Measurements from ENCODE around the gene APOBEC3B.
"Not testable (repeated sequence)": the region's sequence is repeated elsewhere in the genome, so short reads cannot be mapped to it uniquely, and the experiment has no call there.

Gene APOBEC3B

DNA sequence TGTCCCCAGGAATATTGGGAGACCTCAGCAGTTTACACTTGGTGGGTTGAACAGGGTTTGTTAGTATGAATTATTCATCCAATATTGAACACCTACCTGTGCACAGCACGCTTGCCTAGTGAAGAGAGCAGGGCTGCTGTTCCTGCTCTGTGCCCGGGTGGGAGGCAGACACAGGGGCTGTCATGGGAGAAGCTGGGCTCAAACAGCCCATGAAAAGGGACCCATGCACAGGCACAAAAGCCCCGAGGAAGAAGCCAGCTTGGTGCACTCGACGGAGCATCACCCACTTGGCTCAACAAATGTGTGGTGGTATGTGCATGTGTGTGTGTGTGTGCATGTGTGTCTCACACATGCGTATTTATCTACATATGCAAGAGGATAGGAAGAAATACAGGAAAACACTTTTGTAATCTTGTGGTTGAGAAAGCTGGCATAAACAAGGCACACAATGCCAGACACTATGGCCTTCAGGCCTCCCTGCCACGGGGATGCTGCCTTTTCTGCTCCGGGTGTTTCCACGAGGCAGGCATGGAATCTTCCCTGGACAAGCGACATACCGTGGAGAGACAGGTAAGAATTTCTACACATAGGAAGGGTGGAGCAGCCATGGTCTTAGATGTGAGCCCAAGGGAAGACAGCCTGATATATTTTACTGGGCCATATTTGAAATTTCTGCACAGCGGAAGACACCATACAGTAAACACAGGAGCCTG, 29.7 kb upstream of the APOBEC3B start:
- DNase-seq, result no peak

- no peak for DNase-seq
Observed at GRCh38 chr22:38953091-38953490, 29.1 kb upstream of the APOBEC3B start.

DNA sequence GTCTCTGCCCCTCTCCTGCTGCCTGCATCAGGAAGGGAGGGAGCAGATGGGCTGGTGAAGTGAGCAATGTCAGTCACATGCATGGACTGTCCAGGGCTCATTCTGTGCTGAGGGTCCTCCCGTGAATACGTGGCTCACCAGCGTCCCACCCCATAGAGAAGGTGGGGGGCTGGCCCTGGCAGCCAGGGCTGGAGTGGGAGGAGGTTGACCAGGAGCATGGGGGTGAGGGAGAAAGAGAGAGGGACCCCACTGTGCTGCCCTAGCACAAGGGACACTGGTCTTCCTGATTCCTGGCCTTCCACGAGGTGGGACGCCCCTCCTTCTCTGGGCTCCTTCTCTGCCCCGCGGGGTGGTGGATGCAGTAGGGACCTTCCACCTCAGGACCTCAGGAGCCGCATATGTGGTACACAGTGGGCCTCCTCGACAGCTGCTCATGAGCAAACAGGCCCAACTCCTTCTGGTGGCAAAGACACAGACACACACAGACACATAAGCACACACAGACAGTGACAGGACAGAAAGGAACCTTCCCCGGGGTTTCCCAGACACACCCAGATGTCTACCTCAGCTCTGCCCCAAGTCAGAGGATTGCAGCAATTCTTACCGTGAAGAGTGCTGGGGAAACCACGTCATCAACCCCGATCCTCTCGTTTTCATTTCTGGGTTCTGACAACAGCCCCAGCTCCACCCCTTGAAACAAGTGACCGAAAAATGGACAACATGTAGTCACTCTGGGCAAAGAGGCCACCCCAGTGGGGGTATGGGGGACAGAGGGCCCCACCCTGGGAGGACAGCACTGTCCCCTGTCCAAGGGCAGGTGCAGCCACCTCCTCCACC, 28.4 kb upstream of the APOBEC3B start:
- no peak for DNase-seq

DNA sequence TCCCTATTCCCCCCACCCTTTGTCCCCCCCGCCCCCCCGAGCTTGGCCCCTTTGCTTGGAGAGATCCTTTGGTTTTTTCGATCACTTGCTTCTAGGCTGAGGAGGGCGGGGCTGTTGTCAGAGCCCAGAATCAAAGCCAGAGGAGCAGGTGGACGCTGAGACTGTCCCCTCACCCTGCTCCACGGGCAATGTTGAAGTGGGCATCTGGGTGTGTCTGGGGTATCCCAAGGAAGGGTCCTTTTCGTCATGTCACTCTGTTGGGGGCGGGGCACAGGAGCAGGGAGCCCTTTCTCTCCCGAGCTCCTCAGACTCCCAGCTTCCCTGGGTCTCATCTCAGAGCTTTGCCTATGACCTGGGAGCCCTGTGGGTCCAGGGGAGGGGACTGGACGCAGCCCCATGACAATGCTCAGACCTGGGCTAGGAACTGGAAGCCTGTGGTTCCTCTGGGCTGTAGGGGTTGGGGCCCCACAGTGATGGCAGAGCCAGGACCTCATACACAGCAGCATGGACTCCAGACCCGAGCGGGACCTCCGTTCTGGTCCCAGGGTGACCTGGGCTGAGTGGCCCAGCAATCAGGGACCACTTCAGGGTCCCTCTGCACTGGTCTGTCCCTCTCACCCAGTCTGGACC, 27.6 kb upstream of the APOBEC3B start:
- DNase-seq, result no peak

- DNase-seq, result no peak
Observed at GRCh38 chr22:38955250-38955905, 26.8 kb upstream of the APOBEC3B start.

DNA sequence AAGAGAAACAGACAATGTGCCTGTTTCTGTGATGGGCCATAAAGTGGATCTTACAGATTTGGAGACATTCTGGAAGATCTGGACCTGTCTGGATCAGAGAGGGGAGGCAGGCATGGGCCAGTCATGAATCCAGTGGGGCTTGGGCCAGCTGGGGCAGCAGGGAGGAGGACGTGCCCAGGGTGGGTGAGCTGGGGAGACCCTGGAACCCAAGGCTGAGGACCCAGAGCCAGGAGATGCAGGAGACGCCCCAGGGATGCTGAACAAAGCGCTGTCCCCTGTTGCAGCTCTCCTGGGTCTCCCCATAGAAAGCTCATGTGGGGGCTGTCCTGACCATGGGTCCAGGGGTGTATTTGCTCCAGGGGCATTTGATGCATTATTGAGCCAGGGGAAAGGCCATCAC, 26.2 kb upstream of the APOBEC3B start:
- no peak for DNase-seq

DNA sequence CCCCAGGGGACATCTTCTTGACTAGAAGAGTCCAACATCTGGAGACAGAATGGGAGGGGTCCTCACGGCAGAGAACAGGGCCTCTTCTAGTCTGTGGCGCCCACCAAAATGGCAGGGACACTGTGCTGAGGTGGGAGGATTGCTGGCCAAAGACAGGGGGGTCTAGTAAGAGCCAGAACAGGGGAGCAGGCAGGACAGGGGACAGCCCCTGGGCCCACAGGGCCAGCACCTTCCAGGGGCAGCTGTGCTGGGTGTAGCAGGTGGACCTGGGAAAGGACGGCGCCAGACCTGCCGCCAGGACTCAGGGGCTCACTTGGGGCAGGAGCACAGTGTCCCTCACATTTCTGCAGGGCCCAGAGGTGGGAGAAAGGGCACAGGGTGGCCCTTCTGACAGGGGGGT, 25.6 kb upstream of the APOBEC3B start:
- DNase-seq, result no peak

DNA sequence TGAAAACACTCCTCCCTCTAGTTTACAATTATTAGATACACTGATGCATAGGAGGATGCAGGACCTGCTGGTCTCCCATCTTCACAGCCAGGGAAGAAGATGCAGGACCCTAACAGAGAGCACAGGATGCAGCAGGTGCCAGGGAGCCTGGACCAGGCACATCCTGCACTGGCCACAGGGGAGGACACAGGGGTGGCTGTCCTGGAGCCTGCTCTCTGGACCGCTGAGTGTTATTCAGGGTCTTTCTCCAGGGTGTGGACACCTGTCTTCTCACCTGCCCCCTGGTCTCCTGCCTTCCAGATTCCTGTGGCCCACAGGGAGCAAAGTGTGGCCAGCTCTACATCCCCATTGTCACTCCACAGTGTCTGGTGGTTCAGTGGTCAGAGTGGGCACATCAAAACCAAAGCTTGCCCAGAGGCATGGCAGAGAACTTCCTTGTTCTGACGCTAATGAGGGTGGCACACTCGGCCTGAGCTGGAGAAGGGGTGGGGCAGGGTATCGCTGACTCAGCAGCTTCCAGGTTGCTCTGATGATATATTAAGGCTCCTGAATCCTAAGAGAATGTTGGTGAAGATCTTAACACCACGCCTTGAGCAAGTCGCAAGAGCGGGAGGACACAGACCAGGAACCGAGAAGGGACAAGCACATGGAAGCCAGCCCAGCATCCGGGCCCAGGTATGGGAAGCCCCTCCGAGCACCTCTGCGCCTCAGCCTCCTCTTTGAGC, 24.9 kb upstream of the APOBEC3B start, which contains the start of gene APOBEC3A:
Gene APOBEC3A (plus strand): TSS at position 564 of the 725 bp plus-strand sequence. CDS start 83 bp downstream, at position 647.
- no peak for DNase-seq

DNA sequence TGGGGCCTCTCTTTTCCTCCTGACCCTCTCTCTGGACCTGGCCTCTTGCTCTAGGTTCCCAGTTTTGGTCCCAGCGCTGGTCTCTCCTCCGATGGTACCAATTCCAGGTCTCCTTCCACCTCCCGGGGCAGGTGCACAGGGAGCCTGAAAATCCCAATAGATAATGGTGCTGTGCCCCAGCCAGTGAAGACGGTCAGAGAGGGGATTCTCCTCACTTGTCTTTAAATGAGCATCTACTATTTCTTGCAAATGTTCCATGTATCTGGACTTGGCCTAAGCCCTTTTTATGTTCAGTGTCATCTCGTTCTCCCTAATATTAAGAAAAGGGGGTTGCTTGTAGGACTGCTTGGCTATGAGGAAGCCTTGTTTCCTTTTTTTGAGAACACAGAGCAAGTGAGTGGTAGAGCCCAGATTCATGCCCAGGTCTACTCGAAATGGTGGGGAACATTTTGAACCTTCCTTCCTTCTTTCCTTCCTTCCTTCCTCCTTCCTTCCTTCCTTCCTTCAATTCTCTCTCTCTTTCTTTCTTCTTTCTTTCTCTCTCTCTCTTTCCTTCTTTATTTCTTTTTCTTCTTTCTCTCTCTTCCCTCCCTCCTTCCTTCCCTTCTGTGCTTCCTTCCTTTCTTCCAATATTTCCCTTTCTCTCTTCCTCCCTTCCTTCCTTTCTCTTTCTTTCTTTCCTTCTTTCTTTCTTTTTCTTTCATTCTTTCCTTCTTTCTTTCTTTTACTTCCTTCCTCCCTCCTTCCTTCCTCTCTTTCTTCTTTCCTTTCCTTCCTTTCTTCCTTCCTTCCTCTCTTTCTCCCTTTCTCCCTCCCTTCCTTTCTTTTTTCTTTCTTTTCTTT, 24.1 kb upstream of the APOBEC3B start:
- DNase-seq, result no peak

GRCh38 chr22:38958651-38958943, 23.6 kb upstream of the APOBEC3B start:
- not testable (repeated sequence) for DNase-seq

- no peak for DNase-seq
Observed at GRCh38 chr22:38959590-38959989, 22.6 kb upstream of the APOBEC3B start.

DNA sequence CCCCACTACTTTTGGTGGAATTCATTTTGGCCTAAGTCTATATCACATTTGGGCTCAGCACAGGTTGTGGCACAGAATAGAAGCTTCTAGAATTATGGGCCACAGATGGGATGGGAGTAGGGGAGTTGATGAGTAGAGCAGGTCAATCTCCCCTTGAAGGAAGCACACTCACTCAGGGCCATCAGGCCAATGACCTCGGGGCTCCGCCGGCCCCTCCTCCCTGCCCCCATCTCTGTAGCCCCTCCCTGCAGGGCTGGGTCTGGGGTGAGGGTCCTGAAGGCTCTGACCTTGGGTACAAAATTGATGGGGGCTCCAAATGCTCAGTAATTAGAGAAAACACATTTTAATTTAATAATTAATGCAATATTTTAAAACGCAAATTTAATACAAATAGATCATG, 21.5 kb upstream of the APOBEC3B start:
- not testable (repeated sequence) for DNase-seq

DNA sequence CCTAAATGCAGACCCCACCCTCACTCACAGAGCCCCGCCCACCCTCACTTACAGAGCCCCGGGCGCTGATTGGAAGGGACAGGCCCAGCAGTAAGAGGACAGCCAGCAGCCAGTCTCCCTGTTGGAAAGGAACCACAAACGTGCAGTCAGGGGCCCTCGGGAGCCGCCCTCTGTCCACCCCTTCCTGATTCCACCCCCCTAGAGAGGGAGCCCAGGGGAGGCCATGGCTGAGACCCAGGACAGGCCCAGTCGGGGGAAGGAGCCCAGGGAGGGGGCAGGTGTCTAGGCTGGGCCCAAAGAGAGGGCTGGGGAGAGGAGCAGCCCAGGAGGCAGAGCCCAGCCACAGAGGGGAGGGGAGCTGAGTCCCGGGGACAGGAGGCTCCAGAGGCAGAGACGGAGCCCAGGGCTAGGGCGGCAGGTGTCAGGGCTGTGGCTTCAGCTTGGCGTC, 18.8 kb upstream of the APOBEC3B start:
- not testable (repeated sequence) for DNase-seq

- no peak for DNase-seq
Observed at GRCh38 chr22:38963872-38964271, 18.3 kb upstream of the APOBEC3B start.

DNA sequence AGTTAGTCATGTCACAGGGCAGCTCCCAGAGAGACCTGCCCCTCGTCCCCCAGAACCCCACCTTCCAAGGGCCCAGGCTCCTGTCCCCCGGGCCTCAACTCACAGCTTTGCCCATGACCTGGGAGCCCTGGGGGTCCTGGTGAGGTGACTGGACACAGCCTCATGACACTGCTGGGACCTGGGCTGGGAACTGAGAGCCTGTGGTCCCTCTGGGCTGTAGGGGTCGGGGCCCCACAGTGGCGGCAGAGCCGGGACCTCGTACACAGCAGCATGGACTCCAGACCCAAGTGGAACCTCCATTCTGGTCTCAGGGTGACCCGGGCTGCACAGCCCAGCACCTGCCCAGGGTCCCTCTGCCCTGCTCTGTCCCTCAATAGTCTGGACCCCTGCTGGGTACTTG, 17.8 kb upstream of the APOBEC3B start:
- DNase-seq, result no peak

DNA sequence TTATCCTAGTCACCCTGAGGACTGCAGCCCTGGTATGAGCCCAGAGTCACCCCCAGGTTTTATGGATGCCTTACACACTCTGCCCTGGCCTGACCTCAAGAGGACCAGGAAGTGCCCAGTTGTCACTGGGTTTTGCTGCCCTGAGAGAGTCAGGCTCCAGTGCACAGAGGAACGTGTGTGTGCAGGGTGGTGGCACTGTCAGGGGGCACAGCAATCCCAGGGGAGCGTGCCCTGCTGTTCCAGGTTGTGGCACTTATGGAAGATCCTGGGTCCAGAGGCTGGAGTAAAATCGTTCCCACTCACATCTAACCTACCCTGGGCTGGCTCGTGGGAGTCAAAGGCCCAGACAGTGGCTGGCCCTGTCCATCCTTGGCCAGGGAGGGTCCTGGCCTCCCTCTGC, 17.2 kb upstream of the APOBEC3B start:
- DNase-seq, result no peak

- DNase-seq, result no peak
Observed at GRCh38 chr22:38965614-38966379, 16.4 kb upstream of the APOBEC3B start.

GRCh38 chr22:38966380-38966702, 15.8 kb upstream of the APOBEC3B start:
- DNase-seq, result no peak

DNA sequence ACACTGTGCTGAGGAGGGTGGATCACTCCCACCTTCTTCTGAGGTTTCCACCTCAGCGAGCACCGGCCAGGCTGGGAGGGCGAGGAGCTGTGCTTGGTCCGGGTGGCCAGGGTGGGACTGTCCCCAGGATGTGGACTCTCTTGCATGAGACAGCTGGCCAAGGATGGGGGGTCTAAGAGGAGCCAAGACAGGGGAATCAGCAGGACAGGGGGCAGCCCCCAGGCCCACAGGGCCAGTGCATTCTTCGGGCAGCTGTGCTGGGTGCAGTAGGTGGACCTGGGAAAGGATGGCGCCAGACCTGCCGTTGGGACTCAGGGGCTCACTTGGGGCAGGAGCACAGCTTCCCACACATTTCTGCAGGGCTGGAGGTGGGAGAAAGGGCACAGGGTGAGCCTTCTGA, 15.2 kb upstream of the APOBEC3B start:
- DNase-seq, result no peak

GRCh38 chr22:38967451-38968450, 14.4 kb upstream of the APOBEC3B start:
- no peak for DNase-seq
